WTC11 (cell line): Measurements from ENCODE around the gene SEC22A. TPM values are rescaled to one million over a fixed set of nuclear protein-coding genes. Genes with fewer than 3 reads are reported as not detected.
"Not testable (repeated sequence)": the region's sequence is repeated elsewhere in the genome, so short reads cannot be mapped to it uniquely, and the experiment has no call there.

Experiments
- ATAC-seq: fragments of 200-7000 bp; cut with Tn5 transposase; 2 replicates; pipeline ENCODE4 v1.10.0; 2021; ENCODE audit warnings: mild to moderate bottlenecking, moderate library complexity
- CTCF ChIA-PET: fragments of 300-600 bp; sonication (Branson Sonifier 250); formaldehyde crosslinking; loops from one replicate; lab custom pipeline; 2021; ENCODE audit warnings: antibody characterized with exemption; lab: Charles Lee
- POLR2A ChIA-PET: fragments of 350-600 bp; sonication (Branson Sonifier 250); formaldehyde crosslinking; loops from one replicate; lab custom pipeline; 2021; ENCODE audit warnings: antibody characterized with exemption; lab: Charles Lee
- DNase-seq: peaks from one replicate; pipeline ENCODE4 v3.0.0; 2021; ENCODE audit warnings: low spot score
- H3K27ac Mint-ChIP-seq: 2 replicates; pipeline ENCODE4 v1.8.0; 2021; ENCODE audit warnings: mixed read lengths
- H3K27me3 Mint-ChIP-seq: 2 replicates; pipeline ENCODE4 v1.8.0; 2021; ENCODE audit warnings: low read depth, mild to moderate bottlenecking, moderate library complexity, mixed read lengths
- H3K36me3 Mint-ChIP-seq: 2 replicates; pipeline ENCODE4 v1.8.0; 2021; ENCODE audit warnings: mixed read lengths
- H3K4me1 Mint-ChIP-seq: 2 replicates; pipeline ENCODE4 v1.8.0; 2022; ENCODE audit warnings: mixed read lengths
- H3K4me3 Mint-ChIP-seq: 2 replicates; pipeline ENCODE4 v1.8.0; 2021; ENCODE audit warnings: mild to moderate bottlenecking, moderate library complexity, mixed read lengths
- H3K9me3 Mint-ChIP-seq: 2 replicates; pipeline ENCODE4 v1.8.0; 2021; ENCODE audit warnings: mixed read lengths
- ATF1 ChIP-seq: sonication (generic); formaldehyde crosslinking; IDR thresholded peaks from 2 replicates; pipeline ENCODE4 v1.8.1; 2023; ENCODE audit warnings: mild to moderate bottlenecking, moderate library complexity, missing genetic modification reagents
- ELF4 ChIP-seq: sonication (generic); formaldehyde crosslinking; IDR thresholded peaks from 2 replicates; pipeline ENCODE4 v1.8.1; 2022; ENCODE audit warnings: low read depth, mild to moderate bottlenecking, moderate library complexity, missing genetic modification reagents
- ETV6 ChIP-seq: sonication (generic); formaldehyde crosslinking; IDR thresholded peaks from 2 replicates; pipeline ENCODE4 v1.8.1; 2022; ENCODE audit warnings: mild to moderate bottlenecking, missing genetic modification reagents
- IRF2 ChIP-seq: sonication (generic); formaldehyde crosslinking; IDR thresholded peaks from 2 replicates; pipeline ENCODE4 v1.8.0; 2022; ENCODE audit warnings: low read depth, missing genetic modification reagents, borderline replicate concordance
- JAZF1 ChIP-seq: fragments of 250-450 bp; sonication (Bioruptor Pico); IDR thresholded peaks from 2 replicates; pipeline ENCODE4 v1.9.0; 2021; ENCODE audit warnings: moderate library complexity, mild to moderate bottlenecking, inconsistent platforms
- NFE2L1 ChIP-seq: sonication (generic); formaldehyde crosslinking; IDR thresholded peaks from 2 replicates; pipeline ENCODE4 v1.8.1; 2023; ENCODE audit warnings: missing genetic modification reagents
- NFYB ChIP-seq: sonication (generic); formaldehyde crosslinking; conservative IDR thresholded peaks from 2 replicates; pipeline ENCODE4 v1.8.0; 2022; ENCODE audit warnings: low read depth, missing genetic modification reagents
- RORB ChIP-seq: fragments of 250-450 bp; sonication (Bioruptor Pico); IDR thresholded peaks from 2 replicates; pipeline ENCODE4 v1.9.0; 2021; ENCODE audit warnings: mild to moderate bottlenecking
- SMAD3 ChIP-seq: sonication (generic); formaldehyde crosslinking; IDR thresholded peaks from 2 replicates; pipeline ENCODE4 v1.8.0; 2022; ENCODE audit warnings: missing genetic modification reagents, mild to moderate bottlenecking, borderline replicate concordance
- ZNF138 ChIP-seq: sonication (generic); formaldehyde crosslinking; conservative IDR thresholded peaks from 2 replicates; pipeline ENCODE4 v1.8.1; 2022; ENCODE audit warnings: mild to moderate bottlenecking, moderate library complexity, missing genetic modification reagents
- ZNF317 ChIP-seq: sonication (generic); formaldehyde crosslinking; IDR thresholded peaks from 2 replicates; pipeline ENCODE4 v1.8.1; 2023; ENCODE audit warnings: low read depth, mild to moderate bottlenecking, moderate library complexity, missing genetic modification reagents, borderline replicate concordance
- total RNA-seq: library from RNA; stranded (reverse); gene quantifications from 3 replicates; pipeline ENCODE4 v1.2.3, GENCODE V29; 2021
- TF ChIP-seq, protein P1 (sequence below): sonication (generic); formaldehyde crosslinking; IDR thresholded peaks from 2 replicates; pipeline ENCODE4 v1.8.0; 2022; ENCODE audit warnings: mild to moderate bottlenecking, missing genetic modification reagents
- TF ChIP-seq, protein P2 (sequence below): sonication (generic); formaldehyde crosslinking; IDR thresholded peaks from 2 replicates; pipeline ENCODE4 v1.8.0; 2023; ENCODE audit warnings: mild to moderate bottlenecking, missing genetic modification reagents
- TF ChIP-seq, protein P3 (sequence below): sonication (generic); formaldehyde crosslinking; IDR thresholded peaks from 2 replicates; pipeline ENCODE4 v1.8.0; 2022; ENCODE audit warnings: mild to moderate bottlenecking, missing genetic modification reagents
- TF ChIP-seq, protein P4 (sequence below): sonication (generic); formaldehyde crosslinking; conservative IDR thresholded peaks from 2 replicates; pipeline ENCODE4 v1.8.1; 2022; ENCODE audit warnings: mild to moderate bottlenecking, missing genetic modification reagents
- TF ChIP-seq, protein P5 (sequence below): sonication (generic); formaldehyde crosslinking; IDR thresholded peaks from 2 replicates; pipeline ENCODE4 v1.8.0; 2023; ENCODE audit warnings: missing genetic modification reagents
- TF ChIP-seq, protein P6 (sequence below): sonication (generic); formaldehyde crosslinking; IDR thresholded peaks from 2 replicates; pipeline ENCODE4 v1.8.1; 2023; ENCODE audit warnings: mild to moderate bottlenecking, missing genetic modification reagents
- TF ChIP-seq, protein P7 (sequence below): sonication (generic); formaldehyde crosslinking; IDR thresholded peaks from 2 replicates; pipeline ENCODE4 v1.8.1; 2023; ENCODE audit warnings: mild to moderate bottlenecking, missing genetic modification reagents, moderate library complexity

SEC22A gene
- total RNA-seq, 1 experiment from 2014 or later = 12.6 TPM

DNA sequence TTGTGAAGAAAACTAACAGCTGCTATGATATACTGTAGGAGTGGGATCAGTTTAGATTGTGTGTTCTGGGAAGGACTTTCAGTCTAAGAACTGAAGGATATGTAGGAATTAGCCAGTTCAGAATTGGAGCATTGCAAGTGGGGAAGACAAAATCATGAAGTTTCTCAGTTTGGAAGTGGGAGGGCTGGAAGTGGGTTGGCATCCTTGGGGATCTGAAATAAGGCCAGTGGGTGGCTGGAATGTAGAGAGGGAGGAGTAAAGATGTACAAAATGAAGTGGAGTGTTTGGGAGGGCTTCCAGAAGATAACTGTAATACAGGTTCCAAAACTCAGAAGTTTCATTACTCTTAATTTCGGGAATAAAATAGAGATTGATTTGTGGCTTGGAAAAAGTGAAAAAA lies 17.2 kb downstream of the SEC22A start (continued):
- TF ChIP-seq, protein P1, sequence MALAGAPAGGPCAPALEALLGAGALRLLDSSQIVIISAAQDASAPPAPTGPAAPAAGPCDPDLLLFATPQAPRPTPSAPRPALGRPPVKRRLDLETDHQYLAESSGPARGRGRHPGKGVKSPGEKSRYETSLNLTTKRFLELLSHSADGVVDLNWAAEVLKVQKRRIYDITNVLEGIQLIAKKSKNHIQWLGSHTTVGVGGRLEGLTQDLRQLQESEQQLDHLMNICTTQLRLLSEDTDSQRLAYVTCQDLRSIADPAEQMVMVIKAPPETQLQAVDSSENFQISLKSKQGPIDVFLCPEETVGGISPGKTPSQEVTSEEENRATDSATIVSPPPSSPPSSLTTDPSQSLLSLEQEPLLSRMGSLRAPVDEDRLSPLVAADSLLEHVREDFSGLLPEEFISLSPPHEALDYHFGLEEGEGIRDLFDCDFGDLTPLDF = no peak
- TF ChIP-seq ELF4 (CRISPR knock-in tag) (no peak), NFE2L1 (no peak), ATF1 (CRISPR knock-in tag) (no peak), RORB (CRISPR knock-in tag) (no peak)
- TF ChIP-seq, protein P2, sequence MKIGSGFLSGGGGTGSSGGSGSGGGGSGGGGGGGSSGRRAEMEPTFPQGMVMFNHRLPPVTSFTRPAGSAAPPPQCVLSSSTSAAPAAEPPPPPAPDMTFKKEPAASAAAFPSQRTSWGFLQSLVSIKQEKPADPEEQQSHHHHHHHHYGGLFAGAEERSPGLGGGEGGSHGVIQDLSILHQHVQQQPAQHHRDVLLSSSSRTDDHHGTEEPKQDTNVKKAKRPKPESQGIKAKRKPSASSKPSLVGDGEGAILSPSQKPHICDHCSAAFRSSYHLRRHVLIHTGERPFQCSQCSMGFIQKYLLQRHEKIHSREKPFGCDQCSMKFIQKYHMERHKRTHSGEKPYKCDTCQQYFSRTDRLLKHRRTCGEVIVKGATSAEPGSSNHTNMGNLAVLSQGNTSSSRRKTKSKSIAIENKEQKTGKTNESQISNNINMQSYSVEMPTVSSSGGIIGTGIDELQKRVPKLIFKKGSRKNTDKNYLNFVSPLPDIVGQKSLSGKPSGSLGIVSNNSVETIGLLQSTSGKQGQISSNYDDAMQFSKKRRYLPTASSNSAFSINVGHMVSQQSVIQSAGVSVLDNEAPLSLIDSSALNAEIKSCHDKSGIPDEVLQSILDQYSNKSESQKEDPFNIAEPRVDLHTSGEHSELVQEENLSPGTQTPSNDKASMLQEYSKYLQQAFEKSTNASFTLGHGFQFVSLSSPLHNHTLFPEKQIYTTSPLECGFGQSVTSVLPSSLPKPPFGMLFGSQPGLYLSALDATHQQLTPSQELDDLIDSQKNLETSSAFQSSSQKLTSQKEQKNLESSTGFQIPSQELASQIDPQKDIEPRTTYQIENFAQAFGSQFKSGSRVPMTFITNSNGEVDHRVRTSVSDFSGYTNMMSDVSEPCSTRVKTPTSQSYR (CRISPR knock-in tag) = no peak
- TF ChIP-seq, protein P3, sequence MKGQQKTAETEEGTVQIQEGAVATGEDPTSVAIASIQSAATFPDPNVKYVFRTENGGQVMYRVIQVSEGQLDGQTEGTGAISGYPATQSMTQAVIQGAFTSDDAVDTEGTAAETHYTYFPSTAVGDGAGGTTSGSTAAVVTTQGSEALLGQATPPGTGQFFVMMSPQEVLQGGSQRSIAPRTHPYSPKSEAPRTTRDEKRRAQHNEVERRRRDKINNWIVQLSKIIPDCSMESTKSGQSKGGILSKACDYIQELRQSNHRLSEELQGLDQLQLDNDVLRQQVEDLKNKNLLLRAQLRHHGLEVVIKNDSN (CRISPR knock-in tag) = no peak
- TF ChIP-seq, protein P4, sequence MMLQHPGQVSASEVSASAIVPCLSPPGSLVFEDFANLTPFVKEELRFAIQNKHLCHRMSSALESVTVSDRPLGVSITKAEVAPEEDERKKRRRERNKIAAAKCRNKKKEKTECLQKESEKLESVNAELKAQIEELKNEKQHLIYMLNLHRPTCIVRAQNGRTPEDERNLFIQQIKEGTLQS (CRISPR knock-in tag) = no peak

DNA sequence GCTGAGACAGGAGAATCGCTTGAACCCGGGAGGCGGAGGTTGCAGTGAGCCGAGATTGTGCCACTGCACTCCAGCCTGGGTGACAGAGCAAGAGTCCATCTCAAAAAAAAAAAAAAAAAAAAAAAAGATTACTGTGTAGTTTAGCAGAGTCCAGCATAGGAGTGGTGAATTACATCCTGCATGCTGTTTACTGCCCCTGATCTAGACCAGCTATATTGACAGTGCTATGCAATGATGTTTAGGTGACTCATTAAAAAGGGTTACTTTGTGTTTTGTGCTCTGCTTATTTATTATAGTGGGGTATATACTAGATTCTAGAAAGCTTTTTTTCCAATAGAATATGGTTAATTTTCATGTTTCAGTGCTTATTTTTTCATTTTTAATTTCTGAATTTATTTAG lies 19.6 kb downstream of the SEC22A start:
- H3K4me3 Mint-ChIP-seq, ATAC-seq, H3K36me3 Mint-ChIP-seq, H3K27ac Mint-ChIP-seq, POLR2A ChIA-PET, H3K27me3 Mint-ChIP-seq, H3K4me1 Mint-ChIP-seq, CTCF ChIA-PET, H3K9me3 Mint-ChIP-seq, DNase-seq: not testable (repeated sequence)

DNA sequence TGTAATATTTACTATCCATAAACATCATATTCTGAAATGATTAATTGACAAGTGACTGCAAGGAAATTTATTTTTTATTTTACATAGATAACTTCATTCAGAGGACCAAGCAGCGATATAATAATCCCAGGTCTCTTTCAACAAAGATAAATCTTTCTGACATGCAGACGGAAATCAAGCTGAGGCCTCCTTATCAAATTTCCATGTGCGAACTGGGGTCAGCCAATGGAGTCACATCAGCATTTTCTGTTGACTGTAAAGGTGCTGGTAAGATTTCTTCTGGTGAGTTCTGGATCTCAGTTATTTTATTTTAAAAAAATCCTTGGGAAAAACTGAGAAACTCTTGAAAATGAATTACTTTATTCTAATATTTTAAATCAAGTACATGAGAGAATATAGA lies 23.3 kb downstream of the SEC22A start:
- CTCF ChIA-PET = no interaction called here
- H3K9me3 Mint-ChIP-seq = peaks cover 17% of the 10 kb centered on the region
- no peak overlapping the region for H3K4me3 Mint-ChIP-seq

DNA sequence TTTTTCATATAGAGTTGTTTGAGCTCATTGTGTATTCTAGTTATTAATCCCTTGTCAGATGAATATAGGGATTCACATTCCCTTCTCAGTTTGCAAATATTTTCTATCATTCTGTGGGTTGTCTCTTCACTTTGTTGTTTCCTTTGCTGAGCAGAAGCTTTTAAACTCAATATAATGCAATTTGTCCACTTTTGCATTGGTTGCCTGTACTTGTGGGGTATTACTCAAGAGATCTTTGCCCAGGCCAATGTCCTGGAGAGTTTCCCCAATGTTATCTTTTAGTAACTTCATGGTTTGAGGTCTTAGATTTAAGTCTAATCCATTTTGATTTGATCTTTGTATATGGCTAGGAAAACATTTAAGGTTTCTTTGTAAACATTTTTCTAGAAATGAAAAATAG lies 24.8 kb downstream of the SEC22A start:
- Mint-ChIP-seq H3K9me3 (peaks cover 19% of the 10 kb centered on the region), H3K4me3 (no peak overlapping the region), H3K27ac (no peak overlapping the region), H3K36me3 (peaks cover 37% of the 10 kb centered on the region), H3K4me1 (peaks cover 7% of the 10 kb centered on the region), H3K27me3 (no peaks in the 10 kb centered on the region)
- POLR2A ChIA-PET = no interaction called here
- no peak for ATAC-seq
- DNase-seq = no peak
- TF ChIP-seq IRF2 (CRISPR knock-in tag) (no peak), ELF4 (CRISPR knock-in tag) (no peak), SMAD3 (no peak), ETV6 (no peak), ZNF317 (no peak), NFYB (CRISPR knock-in tag) (no peak), ZNF138 (no peak)
- TF ChIP-seq, protein P5, sequence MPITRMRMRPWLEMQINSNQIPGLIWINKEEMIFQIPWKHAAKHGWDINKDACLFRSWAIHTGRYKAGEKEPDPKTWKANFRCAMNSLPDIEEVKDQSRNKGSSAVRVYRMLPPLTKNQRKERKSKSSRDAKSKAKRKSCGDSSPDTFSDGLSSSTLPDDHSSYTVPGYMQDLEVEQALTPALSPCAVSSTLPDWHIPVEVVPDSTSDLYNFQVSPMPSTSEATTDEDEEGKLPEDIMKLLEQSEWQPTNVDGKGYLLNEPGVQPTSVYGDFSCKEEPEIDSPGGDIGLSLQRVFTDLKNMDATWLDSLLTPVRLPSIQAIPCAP (CRISPR knock-in tag) = no peak
- TF ChIP-seq, protein P6, sequence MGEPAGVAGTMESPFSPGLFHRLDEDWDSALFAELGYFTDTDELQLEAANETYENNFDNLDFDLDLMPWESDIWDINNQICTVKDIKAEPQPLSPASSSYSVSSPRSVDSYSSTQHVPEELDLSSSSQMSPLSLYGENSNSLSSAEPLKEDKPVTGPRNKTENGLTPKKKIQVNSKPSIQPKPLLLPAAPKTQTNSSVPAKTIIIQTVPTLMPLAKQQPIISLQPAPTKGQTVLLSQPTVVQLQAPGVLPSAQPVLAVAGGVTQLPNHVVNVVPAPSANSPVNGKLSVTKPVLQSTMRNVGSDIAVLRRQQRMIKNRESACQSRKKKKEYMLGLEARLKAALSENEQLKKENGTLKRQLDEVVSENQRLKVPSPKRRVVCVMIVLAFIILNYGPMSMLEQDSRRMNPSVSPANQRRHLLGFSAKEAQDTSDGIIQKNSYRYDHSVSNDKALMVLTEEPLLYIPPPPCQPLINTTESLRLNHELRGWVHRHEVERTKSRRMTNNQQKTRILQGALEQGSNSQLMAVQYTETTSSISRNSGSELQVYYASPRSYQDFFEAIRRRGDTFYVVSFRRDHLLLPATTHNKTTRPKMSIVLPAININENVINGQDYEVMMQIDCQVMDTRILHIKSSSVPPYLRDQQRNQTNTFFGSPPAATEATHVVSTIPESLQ (CRISPR knock-in tag) = no peak
- TF ChIP-seq, protein P3 (CRISPR knock-in tag) = no peak
- TF ChIP-seq, protein P7, sequence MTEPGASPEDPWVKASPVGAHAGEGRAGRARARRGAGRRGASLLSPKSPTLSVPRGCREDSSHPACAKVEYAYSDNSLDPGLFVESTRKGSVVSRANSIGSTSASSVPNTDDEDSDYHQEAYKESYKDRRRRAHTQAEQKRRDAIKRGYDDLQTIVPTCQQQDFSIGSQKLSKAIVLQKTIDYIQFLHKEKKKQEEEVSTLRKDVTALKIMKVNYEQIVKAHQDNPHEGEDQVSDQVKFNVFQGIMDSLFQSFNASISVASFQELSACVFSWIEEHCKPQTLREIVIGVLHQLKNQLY = no peak
- CTCF ChIA-PET = no interaction called here

More for the DNA sequence above, 23.3 kb downstream of the SEC22A start:
- H3K27me3 Mint-ChIP-seq = no peaks in the 10 kb centered on the region
- peaks cover 34% of the 10 kb centered on the region for H3K36me3 Mint-ChIP-seq
- no peak for TF ChIP-seq JAZF1 (CRISPR knock-in tag)
- no peak overlapping the region for H3K27ac Mint-ChIP-seq
- POLR2A ChIA-PET = no interaction called here
- no peak for ATAC-seq
- DNase-seq = no peak
- no peaks in the 10 kb centered on the region for H3K4me1 Mint-ChIP-seq
